Mucosa of rectum (tissue), 2 donors: ENCODE results near the gene SGK2.
"Not testable (repeated sequence)": the region's sequence is repeated elsewhere in the genome, so short reads cannot be mapped to it uniquely, and the experiment has no call there.

Experiments used
- H3K27ac ChIP-seq, 2 donors: one replicate each; pipeline ENCODE4 v1.7.0; 2013; ENCODE audit warnings: inconsistent platforms in 2 of 2, low read depth in 2 of 2, low read length in 2 of 2
- H3K27me3 ChIP-seq, 2 donors: one replicate each; pipeline ENCODE4 v1.7.0; 2013; ENCODE audit warnings: low read length in 2 of 2; ENCODE audit not compliant: control insufficient read depth in 2 of 2, insufficient read depth in 2 of 2
- H3K36me3 ChIP-seq, 2 donors: one replicate each; pipeline ENCODE4 v1.7.0; 2013; ENCODE audit warnings: low read length in 2 of 2; ENCODE audit not compliant: control insufficient read depth in 2 of 2, insufficient read depth in 2 of 2
- H3K4me1 ChIP-seq, 2 donors: one replicate each; pipeline ENCODE4 v1.7.0; 2013; ENCODE audit warnings: low read length in 2 of 2, mild to moderate bottlenecking in 1 of 2; ENCODE audit not compliant: control insufficient read depth in 2 of 2, insufficient read depth in 2 of 2
- H3K4me3 ChIP-seq, 2 donors: one replicate each; pipeline ENCODE4 v1.7.0; 2013; ENCODE audit warnings: low read length in 2 of 2
- H3K9ac ChIP-seq, 2 donors: one replicate each; pipeline ENCODE4 v1.7.0; 2013; ENCODE audit warnings: low read length in 2 of 2, low read depth in 1 of 2, mild to moderate bottlenecking in 1 of 2
- H3K9me3 ChIP-seq, 2 donors: one replicate each; pipeline ENCODE4 v1.7.0; 2013; ENCODE audit warnings: low read length in 2 of 2; ENCODE audit not compliant: control insufficient read depth in 2 of 2
- donor health status: healthy.
- donor health status: Normal muscosa, but diverticular disease.

The SGK2 gene

GRCh38 chr20:43588526-43588925 is 29.7 kb downstream of the SGK2 start:
- Histone ChIP-seq H3K36me3 (peaks cover 14 to 17% of the 10 kb centered on the region in 2 donors), H3K4me1 (peaks cover 11% of the 10 kb centered on the region in 2 donors), H3K27ac (peak overlapping the region in 1 of 2 donors; percentile 13)
- not testable (repeated sequence) for H3K9me3 ChIP-seq, H3K9ac ChIP-seq, H3K4me3 ChIP-seq, H3K27me3 ChIP-seq

GRCh38 chr20:43590036-43590391 is 31.2 kb downstream of the SGK2 start:
- peak overlapping the region; percentile 77 to 81 for H3K4me3 ChIP-seq
- peaks cover 7 to 11% of the 10 kb centered on the region in 2 donors for H3K36me3 ChIP-seq
- H3K9me3 ChIP-seq, result no peaks in the 10 kb centered on the region
- no peaks in the 10 kb centered on the region for H3K27me3 ChIP-seq
- peaks cover 11% of the 10 kb centered on the region in 2 donors for H3K4me1 ChIP-seq
- peak overlapping the region; percentile 79 to 84 for H3K27ac ChIP-seq
- H3K9ac ChIP-seq, result peak overlapping the region; percentile 60 to 76

- Histone ChIP-seq H3K27ac (peak within 1 kb of the TSS; percentile 79 to 84), H3K4me3 (peak within 1 kb of the TSS; percentile 77 to 81), H3K9ac (peak within 1 kb of the TSS; percentile 72 to 77), H3K36me3 (peaks cover 5 to 15% of the 10 kb centered on the region in 2 donors), H3K4me1 (peaks cover 11% of the 10 kb centered on the region in 2 donors), H3K27me3 (no peaks in the 10 kb centered on the region), H3K9me3 (no peaks in the 10 kb centered on the region)
Observed at GRCh38 chr20:43590392-43591303, 31.8 kb downstream of the SGK2 start, which contains the start of gene IFT52. TSS of gene IFT52 (plus strand) at chr20:43590937. CDS start at chr20:43594699, 3,762 bp downstream.

GRCh38 chr20:43601960-43602359 is 43.1 kb downstream of the SGK2 start:
- H3K27me3 ChIP-seq, H3K4me1 ChIP-seq, H3K4me3 ChIP-seq, H3K9me3 ChIP-seq, H3K27ac ChIP-seq, H3K9ac ChIP-seq: not testable (repeated sequence)
- peaks cover 18 to 21% of the 10 kb centered on the region in 2 donors for H3K36me3 ChIP-seq

- Histone ChIP-seq H3K4me1 (no peaks in the 10 kb centered on the region), H3K4me3 (no peak overlapping the region), H3K9ac (no peak overlapping the region), H3K9me3 (no peaks in the 10 kb centered on the region), H3K27ac (no peak overlapping the region), H3K27me3 (no peaks in the 10 kb centered on the region), H3K36me3 (peaks cover 14 to 15% of the 10 kb centered on the region in 2 donors)
Observed at GRCh38 chr20:43603124-43603523, 44.3 kb downstream of the SGK2 start.

- Histone ChIP-seq H3K27me3 (no peaks in the 10 kb centered on the region), H3K4me3 (no peak overlapping the region), H3K27ac (no peak overlapping the region), H3K4me1 (no peaks in the 10 kb centered on the region), H3K36me3 (peaks cover 6 to 10% of the 10 kb centered on the region in 2 donors), H3K9ac (no peak overlapping the region), H3K9me3 (no peaks in the 10 kb centered on the region)
Observed at GRCh38 chr20:43605715-43606114, 46.9 kb downstream of the SGK2 start.

GRCh38 chr20:43607278-43607677 is 48.5 kb downstream of the SGK2 start:
- H3K27me3 ChIP-seq, H3K27ac ChIP-seq, H3K4me1 ChIP-seq, H3K4me3 ChIP-seq, H3K9me3 ChIP-seq, H3K9ac ChIP-seq: not testable (repeated sequence)
- peaks cover 6 to 10% of the 10 kb centered on the region in 2 donors for H3K36me3 ChIP-seq

GRCh38 chr20:43631598-43631997 is 72.8 kb downstream of the SGK2 start:
- peaks cover 9 to 15% of the 10 kb centered on the region in 2 donors for H3K36me3 ChIP-seq
- no peak overlapping the region for H3K9ac ChIP-seq
- no peak overlapping the region for H3K27ac ChIP-seq
- H3K27me3 ChIP-seq, result no peaks in the 10 kb centered on the region
- H3K9me3 ChIP-seq, result no peaks in the 10 kb centered on the region
- H3K4me3 ChIP-seq, result no peak overlapping the region
- no peaks in the 10 kb centered on the region for H3K4me1 ChIP-seq
